CD4-positive, CD25-positive, alpha-beta regulatory T cell (primary cell): ENCODE measurements around the gene MAP2K2. TPM values are rescaled to one million over a fixed set of nuclear protein-coding genes. Genes with fewer than 3 reads are reported as not detected.

Experiments
- ATAC-seq, 2 donors: fragments of 150-1000 bp; cut with Tn5 transposase; one replicate each; pipeline ENCODE4 v1.10.0; 2021; ENCODE audit warnings: low read depth in 2 of 2, moderate number of reproducible peaks in 2 of 2, moderate library complexity in 1 of 2
- DNase-seq, 3 donors: peaks; one replicate each; pipeline versions ENCODE4 v3.0.0 to v3.0.0-alpha.2; 2012 to 2022; ENCODE audit warnings: mixed read lengths in 1 of 3
- H3K27ac ChIP-seq: one replicate; pipeline ENCODE4 v1.7.0; 2013; ENCODE audit warnings: mild to moderate bottlenecking, low read length; ENCODE audit not compliant: insufficient read depth, poor library complexity, severe bottlenecking
- H3K27me3 ChIP-seq: one replicate; pipeline ENCODE4 v1.7.0; 2013; ENCODE audit warnings: low read length; ENCODE audit not compliant: control insufficient read depth, insufficient read depth
- H3K36me3 ChIP-seq: one replicate; pipeline ENCODE4 v1.7.0; 2013; ENCODE audit warnings: mild to moderate bottlenecking, low read length, moderate library complexity; ENCODE audit not compliant: control insufficient read depth, insufficient read depth
- H3K4me1 ChIP-seq: 2 replicates; pipeline ENCODE4 v1.7.0; 2013; ENCODE audit warnings: mild to moderate bottlenecking, low read length; ENCODE audit not compliant: insufficient read depth, control insufficient read depth, poor library complexity, severe bottlenecking
- H3K4me3 ChIP-seq: one replicate; pipeline ENCODE4 v1.7.0; 2013; ENCODE audit warnings: low read depth, mild to moderate bottlenecking, low read length, moderate library complexity
- H3K9me3 ChIP-seq, 2 experiments: 1 replicate in 1 of 2; 2 replicates in 1 of 2; pipeline ENCODE4 v1.7.0; 2013; ENCODE audit warnings: low read length in 2 of 2, mild to moderate bottlenecking in 1 of 2, moderate library complexity in 1 of 2; ENCODE audit not compliant: control insufficient read depth in 2 of 2
- H3K27ac Mint-ChIP-seq, 3 donors: one replicate each; pipeline ENCODE4 v1.8.0; 2020 to 2022; ENCODE audit warnings: mild to moderate bottlenecking in 3 of 3, mixed read lengths in 3 of 3, moderate library complexity in 2 of 3
- H3K27me3 Mint-ChIP-seq: one replicate; pipeline ENCODE4 v1.8.0; 2022; ENCODE audit warnings: mild to moderate bottlenecking, mixed read lengths
- H3K36me3 Mint-ChIP-seq: one replicate; pipeline ENCODE4 v1.8.0; 2020; ENCODE audit warnings: mixed read lengths
- H3K4me1 Mint-ChIP-seq, 4 donors: one replicate each; pipeline ENCODE4 v1.8.0; 2020 to 2022; ENCODE audit warnings: mixed read lengths in 4 of 4, mild to moderate bottlenecking in 1 of 4
- H3K4me3 Mint-ChIP-seq, 4 donors: one replicate each; pipeline ENCODE4 v1.8.0; 2020 to 2022; ENCODE audit warnings: mild to moderate bottlenecking in 4 of 4, mixed read lengths in 4 of 4, moderate library complexity in 3 of 4
- H3K9me3 Mint-ChIP-seq, 7 donors: one replicate each; pipeline ENCODE4 v1.8.0; 2020 to 2022; ENCODE audit warnings: mixed read lengths in 7 of 7, mild to moderate bottlenecking in 3 of 7, moderate library complexity in 2 of 7
- polyA plus RNA-seq, 4 donors: library from polyadenylated mRNA; unstranded; fragments of 300-500 nt; fragmentation: Illumina TruSeq; gene quantifications; one replicate each; pipeline ENCODE4 v1.2.3, GENCODE V29; 2021
- total RNA-seq: library from RNA; stranded (reverse); gene quantifications from one replicate; pipeline ENCODE4 v1.2.3, GENCODE V29; 2022

MAP2K2 gene
- total and polyA plus RNA-seq, 5 donors from 2014 or later = 38.5 to 98.2 (median 67.6) TPM

GRCh38 chr19:4088975-4089374 lies 34.9 kb downstream of the MAP2K2 start:
- H3K4me3 ChIP-seq = peak overlapping the region; percentile 35
- peaks cover 46% of the 10 kb centered on the region for H3K4me1 ChIP-seq
- H3K27ac Mint-ChIP-seq = peak overlapping the region; percentile 89 to 96 (median 90)
- peaks cover 6 to 53% (median 8%) of the 10 kb centered on the region in 4 donors for H3K4me1 Mint-ChIP-seq
- peaks cover 2% of the 10 kb centered on the region for H3K36me3 ChIP-seq
- ATAC-seq (peak; percentile 66 to 73), DNase-seq (peak in 2 of 3 donors; percentile 56 to 75)
- H3K27me3 Mint-ChIP-seq = no peaks in the 10 kb centered on the region
- peak overlapping the region; percentile 72 for H3K27ac ChIP-seq
- H3K36me3 Mint-ChIP-seq = peaks cover 5% of the 10 kb centered on the region
- H3K9me3 Mint-ChIP-seq = peaks cover 0 to 1% (median 0%) of the 10 kb centered on the region in 7 donors
- H3K4me3 Mint-ChIP-seq = peak overlapping the region; percentile 54 to 85 (median 76)
- no peaks in the 10 kb centered on the region for H3K27me3 ChIP-seq
- no peaks in the 10 kb centered on the region for H3K9me3 ChIP-seq

- Histone ChIP-seq H3K9me3 (no peaks in the 10 kb centered on the region), H3K27ac (peak overlapping the region; percentile 72), H3K36me3 (no peaks in the 10 kb centered on the region), H3K27me3 (no peaks in the 10 kb centered on the region), H3K4me3 (no peak overlapping the region), H3K4me1 (peaks cover 52% of the 10 kb centered on the region)
- peak overlapping the region; percentile 65 to 85 (median 78) for H3K4me3 Mint-ChIP-seq
- no peaks in the 10 kb centered on the region for H3K27me3 Mint-ChIP-seq
- H3K36me3 Mint-ChIP-seq = no peaks in the 10 kb centered on the region
- peaks cover 0 to 1% (median 0%) of the 10 kb centered on the region in 7 donors for H3K9me3 Mint-ChIP-seq
- peaks cover 6 to 56% (median 8%) of the 10 kb centered on the region in 4 donors for H3K4me1 Mint-ChIP-seq
- peak overlapping the region; percentile 82 to 90 (median 89) for H3K27ac Mint-ChIP-seq
- no peak for ATAC-seq
- no peak for DNase-seq
Observed at GRCh38 chr19:4087787-4088679, 35.9 kb downstream of the MAP2K2 start.

- Mint-ChIP-seq H3K36me3 (no peaks in the 10 kb centered on the region), H3K27me3 (no peaks in the 10 kb centered on the region), H3K4me3 (peak overlapping the region in 3 of 4 donors; percentile 47 to 59 (median 48)), H3K4me1 (peaks cover 6 to 63% (median 8%) of the 10 kb centered on the region in 4 donors), H3K27ac (peak overlapping the region; percentile 75 to 87 (median 79)), H3K9me3 (peaks cover 0 to 1% (median 0%) of the 10 kb centered on the region in 7 donors)
- ATAC-seq = no peak
- no peaks in the 10 kb centered on the region for H3K27me3 ChIP-seq
- H3K36me3 ChIP-seq = no peaks in the 10 kb centered on the region
- no peak for DNase-seq
- no peak overlapping the region for H3K4me3 ChIP-seq
- peaks cover 52% of the 10 kb centered on the region for H3K4me1 ChIP-seq
- no peaks in the 10 kb centered on the region for H3K9me3 ChIP-seq
- no peak overlapping the region for H3K27ac ChIP-seq
Observed at GRCh38 chr19:4086411-4086867, 37.5 kb downstream of the MAP2K2 start.

GRCh38 chr19:4084547-4084877 lies 39.4 kb downstream of the MAP2K2 start:
- ATAC-seq (no peak), DNase-seq (no peak)
- H3K27ac Mint-ChIP-seq = peak overlapping the region; percentile 76 to 95 (median 93)
- H3K9me3 Mint-ChIP-seq = peaks cover 0 to 1% (median 0%) of the 10 kb centered on the region in 7 donors
- H3K4me1 Mint-ChIP-seq = peaks cover 6 to 60% (median 8%) of the 10 kb centered on the region in 4 donors
- Histone ChIP-seq H3K4me1 (peaks cover 47% of the 10 kb centered on the region), H3K4me3 (no peak overlapping the region), H3K27me3 (no peaks in the 10 kb centered on the region), H3K36me3 (no peaks in the 10 kb centered on the region), H3K9me3 (no peaks in the 10 kb centered on the region), H3K27ac (peak overlapping the region; percentile 51)
- no peaks in the 10 kb centered on the region for H3K36me3 Mint-ChIP-seq
- H3K27me3 Mint-ChIP-seq = no peaks in the 10 kb centered on the region
- H3K4me3 Mint-ChIP-seq = peak overlapping the region in 2 of 4 donors; percentile 73 to 77

- ATAC-seq (peak; percentile 13 to 58), DNase-seq (peak in 1 of 3 donors; percentile 72)
- H3K27ac ChIP-seq = peak overlapping the region; percentile 51
- peaks cover 41% of the 10 kb centered on the region for H3K4me1 ChIP-seq
- H3K27me3 ChIP-seq = no peaks in the 10 kb centered on the region
- no peaks in the 10 kb centered on the region for H3K9me3 ChIP-seq
- no peak overlapping the region for H3K4me3 ChIP-seq
- H3K36me3 ChIP-seq = no peaks in the 10 kb centered on the region
- Mint-ChIP-seq H3K27ac (peak overlapping the region; percentile 76 to 95 (median 93)), H3K4me1 (peaks cover 2 to 56% (median 5%) of the 10 kb centered on the region in 4 donors), H3K27me3 (no peaks in the 10 kb centered on the region), H3K4me3 (peak overlapping the region in 2 of 4 donors; percentile 73 to 77), H3K36me3 (no peaks in the 10 kb centered on the region), H3K9me3 (peaks cover 0 to 1% (median 0%) of the 10 kb centered on the region in 7 donors)
Observed at GRCh38 chr19:4083677-4084546, 40.0 kb downstream of the MAP2K2 start.

GRCh38 chr19:4082172-4082571 lies 41.8 kb downstream of the MAP2K2 start:
- Histone ChIP-seq H3K27ac (peak overlapping the region; percentile 18), H3K9me3 (no peaks in the 10 kb centered on the region), H3K36me3 (no peaks in the 10 kb centered on the region), H3K27me3 (no peaks in the 10 kb centered on the region), H3K4me1 (peaks cover 39% of the 10 kb centered on the region), H3K4me3 (no peak overlapping the region)
- DNase-seq (no peak), ATAC-seq (no peak)
- Mint-ChIP-seq H3K4me3 (peak overlapping the region in 1 of 4 donors; percentile 80), H3K4me1 (peaks cover 0 to 51% (median 2%) of the 10 kb centered on the region in 4 donors), H3K9me3 (no peaks in the 10 kb centered on the region), H3K27me3 (no peaks in the 10 kb centered on the region), H3K36me3 (no peaks in the 10 kb centered on the region), H3K27ac (peak overlapping the region in 2 of 3 donors; percentile 32 to 42)

- H3K27me3 Mint-ChIP-seq = no peaks in the 10 kb centered on the region
- Histone ChIP-seq H3K9me3 (no peaks in the 10 kb centered on the region), H3K36me3 (no peaks in the 10 kb centered on the region), H3K4me1 (peaks cover 38% of the 10 kb centered on the region), H3K4me3 (no peak overlapping the region), H3K27me3 (no peaks in the 10 kb centered on the region), H3K27ac (peak overlapping the region; percentile 18)
- H3K27ac Mint-ChIP-seq = peak overlapping the region in 1 of 3 donors; percentile 77
- ATAC-seq (no peak), DNase-seq (no peak)
- H3K9me3 Mint-ChIP-seq = no peaks in the 10 kb centered on the region
- H3K4me3 Mint-ChIP-seq = no peak overlapping the region
- peaks cover 0 to 51% (median 2%) of the 10 kb centered on the region in 4 donors for H3K4me1 Mint-ChIP-seq
- no peaks in the 10 kb centered on the region for H3K36me3 Mint-ChIP-seq
Observed at GRCh38 chr19:4081441-4082129, 42.3 kb downstream of the MAP2K2 start.
